OCI-LY3 (cell line): ENCODE results near the gene BOD1.

ENCODE experiments used
- EZH2phosphoT487 ChIP-seq: fragments of 200-600 bp; shearing (Covaris generic); IDR thresholded peaks from 2 replicates; pipeline ENCODE4 v1.6.1; 2018; ENCODE audit warnings: antibody characterized with exemption, mixed run types, low read depth
- TF ChIP-seq, protein P1 (sequence below): fragments of 200-600, 300-600 bp; sonication (generic); IDR thresholded peaks from 2 replicates; pipeline ENCODE4 v1.5.1; 2014; ENCODE audit warnings: antibody characterized with exemption, low read length, low read depth

DNA sequence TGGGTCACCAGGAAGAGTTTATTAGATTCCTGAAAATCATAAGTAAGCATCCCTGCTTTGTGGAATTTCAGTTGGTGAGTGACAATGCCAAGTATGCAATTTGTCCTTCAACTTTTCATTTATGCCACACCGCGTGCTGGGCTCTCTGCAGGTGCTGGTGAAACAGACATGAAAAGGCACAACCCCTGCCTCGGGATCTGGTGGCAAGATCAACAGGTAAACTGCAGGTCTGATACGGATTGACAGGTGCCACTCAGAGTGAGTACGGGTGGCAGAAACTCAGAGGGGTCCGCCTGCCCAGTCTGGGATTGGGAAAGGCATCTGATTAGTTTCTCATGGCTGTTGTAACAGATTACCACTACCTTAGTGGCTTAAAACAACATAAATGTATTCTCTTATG lies 40.5 kb downstream of the BOD1 start:
- TF ChIP-seq, protein P1, sequence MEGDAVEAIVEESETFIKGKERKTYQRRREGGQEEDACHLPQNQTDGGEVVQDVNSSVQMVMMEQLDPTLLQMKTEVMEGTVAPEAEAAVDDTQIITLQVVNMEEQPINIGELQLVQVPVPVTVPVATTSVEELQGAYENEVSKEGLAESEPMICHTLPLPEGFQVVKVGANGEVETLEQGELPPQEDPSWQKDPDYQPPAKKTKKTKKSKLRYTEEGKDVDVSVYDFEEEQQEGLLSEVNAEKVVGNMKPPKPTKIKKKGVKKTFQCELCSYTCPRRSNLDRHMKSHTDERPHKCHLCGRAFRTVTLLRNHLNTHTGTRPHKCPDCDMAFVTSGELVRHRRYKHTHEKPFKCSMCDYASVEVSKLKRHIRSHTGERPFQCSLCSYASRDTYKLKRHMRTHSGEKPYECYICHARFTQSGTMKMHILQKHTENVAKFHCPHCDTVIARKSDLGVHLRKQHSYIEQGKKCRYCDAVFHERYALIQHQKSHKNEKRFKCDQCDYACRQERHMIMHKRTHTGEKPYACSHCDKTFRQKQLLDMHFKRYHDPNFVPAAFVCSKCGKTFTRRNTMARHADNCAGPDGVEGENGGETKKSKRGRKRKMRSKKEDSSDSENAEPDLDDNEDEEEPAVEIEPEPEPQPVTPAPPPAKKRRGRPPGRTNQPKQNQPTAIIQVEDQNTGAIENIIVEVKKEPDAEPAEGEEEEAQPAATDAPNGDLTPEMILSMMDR, result no peak
- no peak for TF ChIP-seq EZH2phosphoT487
